Pancreas (tissue), 8 donors: ENCODE measurements around the gene ZNF274. TPM values are rescaled to one million over a fixed set of nuclear protein-coding genes. Genes with fewer than 3 reads are reported as not detected.

Experiments
- polyA plus RNA-seq, 2 donors: library from polyadenylated mRNA; stranded (reverse); fragments of 200-250 nt; gene quantifications; one replicate each; pipeline ENCODE4 v1.2.3, GENCODE V29; 2013
- total RNA-seq, 6 donors: library from RNA; stranded (reverse); fragmentation: NEBNext Ultra II Directional in 4 of 6; extraction: Animal tissue kit (Norgen Biotek cat#: 25700) in 4 of 6; gene quantifications; one replicate each; pipeline versions ENCODE4 v1.2.1 to v1.2.4, GENCODE V29; 2021 to 2023
- donor health status: healthy with polysubstance abuse.
- donor health status: DM: no; HTN: no; CAD: no; lungs with moderate emphysema.
- donor health status: DM: no; HTN: no; CAD: no.
- donor health status: Bipolar disorder and iron deficiency.
- donor health status: DM: yes; HTN: yes; CAD: no.
- donor health status: DM: no; HTN: no; CAD: no.
- donor health status: DM: no; HTN: no; CAD: no.
- donor health status: DM: yes; HTN: yes; CAD: no.

ZNF274 gene
- total and polyA plus RNA-seq, 8 donors = 6.4 to 15.1 (median 8.0) TPM

Other genes starting within 250 kb of the ZNF274 start
- gene ZNF418, start 247.7 kb upstream of the ZNF274 start, total RNA-seq = 1 to 10 TPM; 2.6 to 6.3 (median 4.0) TPM
- gene ZNF418, start 247.7 kb upstream of the ZNF274 start, polyA plus RNA-seq = 1 to 10 TPM; 4.6 to 8.4 TPM
- gene ZNF256, start 235.4 kb upstream of the ZNF274 start, total RNA-seq = 1 to 10 TPM; 1.9 to 2.6 (median 2.1) TPM
- gene ZNF256, start 235.4 kb upstream of the ZNF274 start, polyA plus RNA-seq = 1 to 10 TPM in 1 of 2 donors, under 1 TPM in 1; 0.95 to 2.5 TPM
- gene C19orf18, start 208.5 kb upstream of the ZNF274 start, total RNA-seq = under 1 TPM in 5 of 6 donors, not detected in 1; 0.16 to 0.78 (median 0.42) TPM
- gene C19orf18, start 208.5 kb upstream of the ZNF274 start, polyA plus RNA-seq = 1 to 10 TPM; 2.5 to 7.9 TPM
- gene ZNF606, start 180.2 kb upstream of the ZNF274 start, total RNA-seq = 1 to 10 TPM; 4.8 to 9.7 (median 6.3) TPM
- 10 to 100 TPM; 10.9 to 12.2 TPM for gene ZNF606, start 180.2 kb upstream of the ZNF274 start, polyA plus RNA-seq
- gene ZSCAN1, start 149.0 kb upstream of the ZNF274 start, total RNA-seq = under 1 TPM in 5 of 6 donors, not detected in 1; 0.25 to 0.49 (median 0.32) TPM
- 1 to 10 TPM; 2.5 to 7.1 TPM for gene ZSCAN1, start 149.0 kb upstream of the ZNF274 start, polyA plus RNA-seq
- gene ZNF135, start 123.8 kb upstream of the ZNF274 start, total RNA-seq = 1 to 10 TPM; 1.1 to 5.0 (median 2.0) TPM
- gene ZNF135, start 123.8 kb upstream of the ZNF274 start, polyA plus RNA-seq = 10 to 100 TPM in 1 of 2 donors, 1 to 10 TPM in 1; 8.5 to 11.6 TPM
- gene ZSCAN18, start 84.8 kb upstream of the ZNF274 start, total RNA-seq = 10 to 100 TPM; 17.3 to 37.4 (median 21.1) TPM
- 10 to 100 TPM; 39.1 to 93.0 TPM for gene ZSCAN18, start 84.8 kb upstream of the ZNF274 start, polyA plus RNA-seq
- 1 to 10 TPM; 2.3 to 6.2 (median 3.4) TPM for gene ZNF329, start 32.3 kb upstream of the ZNF274 start, total RNA-seq
- gene ZNF329, start 32.3 kb upstream of the ZNF274 start, polyA plus RNA-seq = 1 to 10 TPM; 2.2 to 4.1 TPM
- 10 to 100 TPM in 2 of 6 donors, 1 to 10 TPM in 4; 6.5 to 15.8 (median 7.9) TPM for gene ZNF544, start 45.9 kb downstream of the ZNF274 start, total RNA-seq
- gene ZNF544, start 45.9 kb downstream of the ZNF274 start, polyA plus RNA-seq = 10 to 100 TPM; 11.2 to 13.1 TPM
- 1 to 10 TPM; 1.6 to 3.6 (median 2.0) TPM for gene ZNF8, start 95.9 kb downstream of the ZNF274 start, total RNA-seq
- 1 to 10 TPM; 1.4 to 1.5 TPM for gene ZNF8, start 95.9 kb downstream of the ZNF274 start, polyA plus RNA-seq
- 10 to 100 TPM in 5 of 6 donors, 1 to 10 TPM in 1; 8.6 to 17.6 (median 14.0) TPM for gene ERVK3-1, start 122.3 kb downstream of the ZNF274 start, total RNA-seq
- 10 to 100 TPM; 21.0 to 41.6 TPM for gene ERVK3-1, start 122.3 kb downstream of the ZNF274 start, polyA plus RNA-seq
- gene ZSCAN22, start 143.9 kb downstream of the ZNF274 start, total RNA-seq = 1 to 10 TPM in 4 of 6 donors, under 1 TPM in 2; 0.97 to 2.5 (median 1.6) TPM
- gene ZSCAN22, start 143.9 kb downstream of the ZNF274 start, polyA plus RNA-seq = under 1 TPM; 0.65 to 0.87 TPM
- 10 to 100 TPM in 1 of 6 donors, 1 to 10 TPM in 5; 3.3 to 10.6 (median 5.9) TPM for gene A1BG, start 170.4 kb downstream of the ZNF274 start, total RNA-seq
- gene A1BG, start 170.4 kb downstream of the ZNF274 start, polyA plus RNA-seq = 10 to 100 TPM; 22.3 to 49.0 TPM
- 1 to 10 TPM in 5 of 6 donors, under 1 TPM in 1; 0.95 to 2.0 (median 1.4) TPM for gene ZNF497, start 179.7 kb downstream of the ZNF274 start, total RNA-seq
- gene ZNF497, start 179.7 kb downstream of the ZNF274 start, polyA plus RNA-seq = 1 to 10 TPM; 4.7 to 5.3 TPM
- 1 to 10 TPM; 1.1 to 1.9 (median 1.7) TPM for gene ZNF837, start 198.0 kb downstream of the ZNF274 start, total RNA-seq
- 1 to 10 TPM; 3.1 to 3.8 TPM for gene ZNF837, start 198.0 kb downstream of the ZNF274 start, polyA plus RNA-seq
- gene RPS5, start 204.2 kb downstream of the ZNF274 start, total RNA-seq = 1,000 to 10,000 TPM in 2 of 6 donors, 100 to 1,000 TPM in 4; 637 to 1,373 (median 887) TPM
- 100 to 1,000 TPM; 699 to 891 TPM for gene RPS5, start 204.2 kb downstream of the ZNF274 start, polyA plus RNA-seq
- not detected for gene RNF225, start 212.6 kb downstream of the ZNF274 start, total RNA-seq
- gene RNF225, start 212.6 kb downstream of the ZNF274 start, polyA plus RNA-seq = not detected
- 1 to 10 TPM; 4.3 to 8.5 (median 5.1) TPM for gene ZNF584, start 225.6 kb downstream of the ZNF274 start, total RNA-seq
- 1 to 10 TPM; 4.1 to 6.5 TPM for gene ZNF584, start 225.6 kb downstream of the ZNF274 start, polyA plus RNA-seq